Right ventricle myocardium inferior (tissue), 1 donor: ENCODE data around the gene MPG. TPM values are rescaled to one million over a fixed set of nuclear protein-coding genes. Genes with fewer than 3 reads are reported as not detected.

Experiments used
- ATAC-seq: fragments of 200-7000 bp; cut with Tn5 transposase; one replicate; pipeline ENCODE4 v1.9.1; 2020; ENCODE audit warnings: mild to moderate bottlenecking, moderate library complexity
- DNase-seq: peaks from one replicate; pipeline ENCODE4 v3.0.0; 2021; ENCODE audit errors: missing footprints
- intact Hi-C: fragments of 100-400 bp; cut with DNase I; formaldehyde crosslinking; loops from one replicate; pipeline ENCODE4 v1.11.0; 2022
- total RNA-seq: library from RNA; stranded (reverse); fragmentation: NEBNext Ultra II Directional; extraction: Animal tissue kit (Norgen Biotek cat#: 25700); gene quantifications from one replicate; pipeline ENCODE4 v1.2.1, GENCODE V29; 2021
- donor health status: DM: no; HTN: yes; CAD: no; lungs with severe emphysema.

Gene MPG
- total RNA-seq, 1 donor from 2014 or later: 37.2 TPM

GRCh38 chr16:76535-77272, 1.3 kb upstream of the MPG start:
- peak; percentile 61 for ATAC-seq
- DNase-seq: peak; percentile 91
- intact Hi-C loops: no loop called here

- intact Hi-C loops: no loop called here
- DNase-seq: peak; percentile 83
- ATAC-seq: peak; percentile 34
These were observed 685 bp upstream of the MPG start for GRCh38 chr16:77273-77806.

DNA sequence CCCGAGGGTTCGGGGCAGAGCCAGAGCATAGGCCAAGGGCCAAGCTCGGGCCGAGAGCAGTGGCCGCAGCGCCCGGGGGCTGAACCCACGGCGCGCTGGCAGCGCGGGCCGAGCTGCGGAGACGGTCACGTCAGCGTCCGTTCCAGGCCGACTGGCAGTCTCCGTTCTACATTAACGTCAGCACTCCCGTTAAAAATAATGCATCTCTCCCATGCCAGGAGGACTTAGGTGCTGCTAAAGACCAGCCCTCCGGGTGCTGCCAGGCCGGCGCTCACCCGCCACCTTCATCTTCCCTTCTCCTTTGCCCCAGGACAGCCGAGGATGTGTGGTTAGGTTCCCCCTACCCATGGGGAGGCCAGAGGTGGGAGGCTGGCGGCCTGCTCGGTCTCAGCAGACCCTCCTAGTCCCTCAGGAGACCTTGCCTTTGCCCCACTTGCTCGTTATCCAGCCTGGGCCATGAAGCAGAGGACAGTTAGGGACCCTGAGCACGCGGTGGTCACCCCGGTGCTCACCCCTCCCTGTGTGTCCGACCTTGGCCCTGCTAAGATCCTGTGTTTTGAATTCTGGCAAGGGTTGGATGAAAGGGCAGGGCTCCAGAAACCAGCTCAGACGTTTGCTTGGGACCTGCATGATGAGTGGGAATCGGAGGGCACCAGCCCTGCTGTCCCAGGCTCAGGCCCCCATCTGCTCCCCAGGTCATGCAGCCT, 572 bp downstream of the MPG start:
- intact Hi-C loops: no loop called here
- no peak for ATAC-seq
- peak; percentile 68 for DNase-seq

DNA sequence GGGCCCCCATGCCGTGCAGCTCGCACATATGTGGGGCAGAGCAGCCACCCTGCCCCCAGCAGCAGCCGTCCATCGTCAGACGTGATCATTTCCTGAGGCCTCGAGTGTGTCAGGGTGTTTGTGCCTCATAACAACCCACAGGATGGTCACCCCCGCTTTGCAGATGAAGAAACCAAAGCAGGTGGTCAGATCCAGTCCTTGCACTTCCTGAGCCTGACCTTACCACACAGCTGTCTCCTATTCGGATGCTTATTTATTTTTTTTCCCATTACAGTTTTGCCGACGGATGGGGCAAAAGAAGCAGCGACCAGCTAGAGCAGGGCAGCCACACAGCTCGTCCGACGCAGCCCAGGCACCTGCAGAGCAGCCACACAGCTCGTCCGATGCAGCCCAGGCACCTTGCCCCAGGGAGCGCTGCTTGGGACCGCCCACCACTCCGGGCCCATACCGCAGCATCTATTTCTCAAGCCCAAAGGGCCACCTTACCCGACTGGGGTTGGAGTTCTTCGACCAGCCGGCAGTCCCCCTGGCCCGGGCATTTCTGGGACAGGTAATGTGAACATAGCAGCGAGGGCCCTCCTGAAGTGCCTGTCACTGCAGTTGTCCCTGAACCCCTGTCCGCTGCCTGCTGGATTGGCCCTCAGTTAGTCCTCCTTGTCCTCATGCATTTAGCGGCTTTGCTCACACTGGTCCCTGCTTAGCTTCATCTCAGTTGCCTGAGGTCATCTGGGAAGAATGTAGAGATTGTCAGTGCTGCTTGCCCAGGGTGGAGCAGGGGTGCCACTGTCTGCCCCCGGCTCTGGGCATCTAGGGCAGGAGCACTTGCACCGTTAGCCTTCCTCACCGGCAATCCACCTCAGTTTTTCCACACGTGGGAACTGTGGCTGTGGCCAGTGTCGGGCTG, 1.4 kb downstream of the MPG start:
- ATAC-seq (no peak), DNase-seq (no peak)
- intact Hi-C loops: no loop called here

DNA sequence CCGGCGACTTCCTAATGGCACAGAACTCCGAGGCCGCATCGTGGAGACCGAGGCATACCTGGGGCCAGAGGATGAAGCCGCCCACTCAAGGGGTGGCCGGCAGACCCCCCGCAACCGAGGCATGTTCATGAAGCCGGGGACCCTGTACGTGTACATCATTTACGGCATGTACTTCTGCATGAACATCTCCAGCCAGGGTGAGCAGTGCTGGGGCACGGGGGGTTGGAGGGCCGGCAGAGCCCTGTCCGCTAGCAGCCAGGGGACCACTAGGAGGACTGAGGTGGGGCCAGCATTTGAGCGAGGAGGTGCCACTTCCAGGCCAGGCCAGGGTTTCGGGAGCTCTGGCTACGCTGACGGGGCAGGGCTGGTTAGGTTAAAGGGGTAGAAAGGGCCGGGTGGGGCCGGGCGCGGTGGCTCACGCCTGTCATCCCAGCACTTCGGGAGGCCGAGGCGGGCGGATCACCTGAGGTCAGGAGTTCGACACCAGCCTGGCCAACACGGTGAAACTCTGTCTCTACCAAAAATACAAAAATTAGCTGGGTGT, 5.1 kb downstream of the MPG start:
- intact Hi-C loops: no loop called here
- ATAC-seq: no peak
- peak; percentile 61 for DNase-seq

DNA sequence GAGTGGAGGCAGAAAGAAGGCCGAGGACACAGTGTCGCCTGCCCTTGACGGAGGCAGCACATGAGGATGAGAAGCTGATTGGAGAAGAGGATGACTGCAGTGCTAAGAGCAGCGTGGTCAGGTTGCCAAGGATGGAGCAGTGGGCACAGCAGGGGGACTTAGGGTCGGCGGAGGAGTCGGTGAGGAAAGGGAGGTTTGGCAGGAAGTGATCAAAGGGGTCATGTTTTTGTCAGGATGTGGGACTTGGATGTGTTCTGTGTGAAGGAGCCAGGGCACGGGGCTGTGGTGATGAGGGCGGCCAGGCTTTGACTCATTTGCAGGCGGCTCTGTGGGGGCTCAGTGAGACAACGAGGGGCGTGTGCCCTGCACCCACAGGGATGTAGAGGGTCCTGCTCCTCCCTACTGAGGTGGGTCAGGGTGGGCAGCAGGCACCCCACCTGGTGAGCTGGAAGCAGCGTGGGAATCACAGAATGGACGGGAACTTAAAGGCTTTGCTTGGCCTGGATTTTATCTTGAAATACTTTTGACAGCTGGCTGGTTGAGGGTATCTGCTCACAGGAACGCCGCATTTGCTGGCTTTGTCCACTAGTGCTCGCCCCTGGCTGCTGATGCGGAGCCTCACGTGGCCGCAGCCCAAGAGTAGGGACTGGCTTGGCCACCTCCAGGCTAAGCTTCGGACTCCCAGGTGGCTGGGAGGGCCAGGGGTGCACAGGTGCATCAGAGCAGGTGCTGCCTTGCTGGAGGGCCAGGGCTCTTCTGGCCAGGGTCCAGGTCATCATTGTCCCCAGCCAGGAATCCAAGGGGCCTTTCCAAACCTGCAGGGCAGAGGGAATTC, 6.0 kb downstream of the MPG start:
- ATAC-seq: peak; percentile 14
- DNase-seq: no peak
- intact Hi-C loops: no loop called here

DNA sequence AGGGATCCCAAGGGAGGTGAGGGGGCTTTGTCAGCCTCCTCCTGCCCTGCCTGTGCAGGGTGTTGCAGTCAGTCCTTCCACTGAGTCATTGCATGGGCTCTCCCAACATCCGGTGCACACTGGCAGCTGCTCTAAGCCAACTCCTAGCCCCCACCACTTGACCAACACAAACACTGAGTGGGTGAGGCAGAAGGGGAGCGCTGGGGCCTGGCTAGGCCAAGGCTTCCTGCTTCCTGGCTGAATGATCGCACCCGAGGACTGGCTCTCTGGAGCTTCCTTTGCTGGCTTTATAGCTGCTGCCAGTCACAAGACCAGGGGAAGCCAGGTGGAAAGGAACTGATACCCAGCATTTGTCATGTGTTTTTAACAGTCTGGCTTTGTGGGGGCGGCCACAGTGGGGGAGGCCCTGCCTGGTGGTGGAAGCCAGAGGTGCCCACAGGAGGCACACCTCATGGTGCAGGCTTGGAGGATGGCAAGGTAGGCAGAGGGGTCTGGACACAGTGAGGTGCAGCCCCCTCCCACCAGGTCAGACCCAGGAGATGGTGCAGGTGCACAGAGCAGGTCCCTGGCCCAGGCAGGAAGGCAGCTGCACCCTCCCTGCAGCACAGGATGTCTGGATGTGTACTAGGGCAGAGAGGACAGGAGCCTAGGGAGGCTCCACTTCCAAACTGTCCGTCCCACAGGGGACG, 6.8 kb downstream of the MPG start:
- ATAC-seq: peak; percentile 72
- intact Hi-C loops: no loop called here
- DNase-seq: no peak

DNA sequence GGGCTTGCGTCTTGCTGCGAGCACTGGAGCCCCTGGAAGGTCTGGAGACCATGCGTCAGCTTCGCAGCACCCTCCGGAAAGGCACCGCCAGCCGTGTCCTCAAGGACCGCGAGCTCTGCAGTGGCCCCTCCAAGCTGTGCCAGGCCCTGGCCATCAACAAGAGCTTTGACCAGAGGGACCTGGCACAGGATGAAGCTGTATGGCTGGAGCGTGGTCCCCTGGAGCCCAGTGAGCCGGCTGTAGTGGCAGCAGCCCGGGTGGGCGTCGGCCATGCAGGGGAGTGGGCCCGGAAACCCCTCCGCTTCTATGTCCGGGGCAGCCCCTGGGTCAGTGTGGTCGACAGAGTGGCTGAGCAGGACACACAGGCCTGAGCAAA, 7.4 kb downstream of the MPG start:
- ATAC-seq: no peak
- intact Hi-C loops: no loop called here
- DNase-seq: peak; percentile 63

DNA sequence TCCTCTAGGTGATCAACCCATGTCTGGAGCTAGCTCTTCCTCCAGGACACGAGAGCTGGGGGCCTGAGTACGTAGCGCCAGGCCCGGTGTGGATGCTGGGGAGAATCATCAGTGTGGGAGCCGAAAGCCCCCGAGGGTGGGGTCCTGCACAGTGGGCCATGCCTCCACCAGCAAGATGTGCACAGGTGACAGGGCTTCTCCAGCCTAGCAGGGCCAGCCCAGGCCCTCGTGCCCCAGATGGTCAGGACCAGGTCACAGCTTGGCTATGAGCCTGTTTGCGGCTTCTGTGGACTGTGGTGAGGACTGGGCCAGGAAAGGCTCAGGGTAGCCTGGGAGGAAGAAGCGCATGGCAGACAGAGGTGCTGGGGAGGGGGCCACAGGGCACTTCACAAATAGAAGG, 7.8 kb downstream of the MPG start:
- no peak for DNase-seq
- intact Hi-C loops: no loop called here
- no peak for ATAC-seq

GRCh38 chr16:86483-86952, 8.5 kb downstream of the MPG start:
- DNase-seq (no peak), ATAC-seq (no peak)
- intact Hi-C loops: no loop called here

DNA sequence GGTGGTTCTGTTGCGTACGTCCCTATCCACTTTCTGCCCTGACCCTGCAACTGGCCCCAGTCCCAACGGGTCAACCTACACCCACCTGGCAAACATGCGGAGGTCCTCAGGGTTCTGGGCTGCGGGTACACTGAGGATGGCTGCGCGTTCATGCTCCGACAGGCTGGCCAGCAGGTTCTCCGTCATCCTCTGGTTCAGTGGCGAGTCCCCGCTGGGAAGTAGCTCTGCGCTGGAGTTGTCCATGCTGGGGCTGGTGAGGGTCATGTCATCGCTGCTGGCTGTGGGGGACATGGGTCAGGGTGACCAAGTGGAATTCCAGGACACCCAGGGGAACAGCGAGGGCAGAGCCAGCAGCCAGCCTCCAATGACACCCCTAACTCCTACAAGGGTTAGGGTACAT, 10.6 kb downstream of the MPG start:
- ATAC-seq (no peak), DNase-seq (no peak)
- intact Hi-C loops: no loop called here

- ATAC-seq (no peak), DNase-seq (no peak)
- intact Hi-C loops: no loop called here
These were observed 11.6 kb downstream of the MPG start for GRCh38 chr16:89391-90302.

GRCh38 chr16:91484-91883, 13.5 kb downstream of the MPG start:
- intact Hi-C loops: no loop called here
- peak; percentile 82 for ATAC-seq
- DNase-seq: peak; percentile 72

DNA sequence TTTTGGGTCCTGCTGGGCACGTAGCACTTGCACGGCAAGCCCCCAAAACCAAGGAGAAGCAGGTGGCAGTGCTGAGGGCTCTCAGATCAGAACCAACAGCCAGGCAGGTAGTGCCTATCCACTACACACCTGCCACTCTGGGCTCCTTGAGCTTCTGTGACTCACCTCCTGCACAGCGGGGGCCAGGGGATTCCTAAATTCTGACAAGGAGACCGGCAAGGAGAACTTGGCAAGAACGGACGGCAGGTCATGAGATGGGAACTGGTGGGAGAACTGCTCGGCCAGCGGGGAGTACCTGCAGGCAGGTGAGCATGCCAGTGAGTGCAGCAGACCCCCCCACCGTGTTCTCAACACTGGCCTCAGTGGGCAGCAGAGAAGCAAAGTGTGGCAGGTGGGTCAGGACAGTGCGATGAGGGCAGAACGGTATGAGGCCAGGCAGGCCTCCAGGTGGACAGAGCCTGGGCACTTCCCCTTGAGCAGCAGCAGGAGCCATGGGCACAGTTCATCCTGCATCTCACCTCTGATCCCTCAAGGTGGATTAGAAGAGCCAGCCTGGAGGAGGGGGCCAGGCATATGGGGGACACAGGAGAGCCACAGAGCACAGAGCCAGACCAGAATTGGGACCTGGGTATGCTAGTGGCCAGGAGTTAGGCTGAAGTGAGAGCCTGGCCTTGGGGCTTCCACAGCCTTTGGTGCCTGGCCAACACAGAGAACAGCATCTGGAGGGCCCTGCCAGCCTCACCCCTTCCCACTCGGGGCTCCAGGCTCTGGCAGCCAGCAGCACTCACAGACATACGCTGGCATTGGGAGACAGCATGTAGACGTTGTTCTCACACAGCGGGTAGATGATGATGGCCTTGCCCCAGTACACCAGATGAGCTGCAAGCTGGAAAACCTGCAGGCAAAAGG, 14.7 kb downstream of the MPG start:
- intact Hi-C loops: no loop called here
- ATAC-seq (no peak), DNase-seq (peak; percentile 37)

DNA sequence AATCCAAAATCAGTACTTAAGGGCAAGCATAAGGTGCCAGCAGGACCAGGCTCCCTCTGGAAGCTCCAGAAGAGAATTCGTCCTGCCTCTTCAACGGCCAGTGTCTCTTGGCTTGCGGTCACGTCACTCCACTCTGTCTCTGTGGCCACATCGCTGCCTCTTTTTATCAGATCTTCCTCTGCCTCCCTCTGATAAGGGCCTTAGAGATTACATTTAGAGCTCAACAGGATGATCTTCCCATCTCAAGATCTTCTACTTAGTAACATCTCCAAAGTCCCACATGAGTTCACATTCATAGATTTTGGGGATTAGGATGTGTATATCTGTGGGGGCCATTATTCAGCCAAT, 16.9 kb downstream of the MPG start:
- peak; percentile 23 for DNase-seq
- ATAC-seq: no peak
- intact Hi-C loops: no loop called here

GRCh38 chr16:96935-97381, 18.9 kb downstream of the MPG start:
- intact Hi-C loops: loop anchor here (1.0 kb wide), 1 partner anchor 32 kb away; no protein-coding TSS in a partner anchor
- ATAC-seq: peak; percentile 83

More at GRCh38 chr16:96935-97381, 18.9 kb downstream of the MPG start:
- DNase-seq: peak; percentile 96
